HG03442 (cell line): ENCODE results near the gene PCDHB4.
"Not testable (repeated sequence)": the region's sequence is repeated elsewhere in the genome, so short reads cannot be mapped to it uniquely, and the experiment has no call there.

Source experiments
- ATAC-seq: cut with Tn5 transposase; IDR thresholded peaks from one replicate; pipeline ENCODE4 v1.9.1; 2021; ENCODE audit warnings: mild to moderate bottlenecking, moderate library complexity; ENCODE audit not compliant: unreplicated experiment

Gene PCDHB4

DNA sequence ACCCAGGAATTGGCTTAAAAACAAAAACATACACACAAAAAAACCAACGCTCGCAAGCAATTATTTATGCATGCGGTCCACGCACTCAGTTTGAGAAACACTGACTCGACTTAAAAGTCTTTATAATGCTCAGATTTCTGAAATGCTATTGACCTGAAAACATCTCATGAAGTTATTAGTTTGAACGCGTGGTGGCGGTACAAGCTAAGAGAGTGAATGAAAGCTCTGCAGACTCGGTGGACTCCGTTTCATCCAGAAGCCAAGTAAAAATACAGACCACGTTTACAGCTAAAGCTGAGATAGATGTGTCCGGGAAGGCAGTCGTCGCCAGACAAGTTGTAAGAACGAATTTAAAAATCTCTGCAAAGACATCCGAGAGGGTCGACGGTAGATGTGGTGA is 28.2 kb downstream of the PCDHB4 start, which contains the start of gene PCDHB6:
Gene PCDHB6 (plus strand): TSS at position 246 of the 400 bp plus-strand sequence. CDS start 201 bp downstream, outside the sequence.
- no peak for ATAC-seq

DNA sequence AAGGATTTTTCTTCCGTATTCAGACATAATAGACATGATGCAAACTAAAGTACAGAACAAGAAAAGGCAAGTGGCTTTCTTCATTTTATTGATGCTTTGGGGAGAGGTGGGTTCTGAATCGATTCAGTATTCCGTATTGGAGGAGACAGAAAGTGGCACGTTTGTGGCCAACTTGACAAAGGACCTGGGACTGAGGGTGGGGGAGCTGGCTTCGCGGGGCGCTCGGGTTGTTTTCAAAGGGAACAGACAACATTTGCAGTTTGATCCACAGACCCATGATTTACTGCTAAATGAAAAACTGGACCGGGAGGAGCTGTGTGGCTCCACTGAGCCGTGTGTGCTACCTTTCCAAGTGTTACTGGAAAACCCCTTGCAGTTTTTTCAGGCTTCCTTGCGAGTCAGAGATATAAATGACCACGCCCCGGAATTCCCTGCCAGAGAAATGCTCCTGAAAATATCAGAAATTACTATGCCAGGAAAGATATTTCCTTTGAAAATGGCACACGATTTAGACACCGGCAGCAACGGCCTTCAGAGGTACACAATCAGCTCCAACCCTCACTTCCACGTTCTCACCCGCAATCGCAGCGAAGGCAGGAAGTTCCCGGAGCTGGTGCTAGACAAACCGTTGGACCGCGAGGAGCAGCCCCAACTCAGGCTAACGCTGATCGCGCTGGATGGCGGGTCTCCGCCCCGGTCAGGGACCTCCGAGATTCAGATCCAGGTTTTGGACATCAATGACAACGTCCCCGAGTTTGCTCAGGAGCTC is 28.8 kb downstream of the PCDHB4 start:
- no peak for ATAC-seq

- no peak for ATAC-seq
These were observed 29.3 kb downstream of the PCDHB4 start for GRCh38 chr5:141150993-141151325.

DNA sequence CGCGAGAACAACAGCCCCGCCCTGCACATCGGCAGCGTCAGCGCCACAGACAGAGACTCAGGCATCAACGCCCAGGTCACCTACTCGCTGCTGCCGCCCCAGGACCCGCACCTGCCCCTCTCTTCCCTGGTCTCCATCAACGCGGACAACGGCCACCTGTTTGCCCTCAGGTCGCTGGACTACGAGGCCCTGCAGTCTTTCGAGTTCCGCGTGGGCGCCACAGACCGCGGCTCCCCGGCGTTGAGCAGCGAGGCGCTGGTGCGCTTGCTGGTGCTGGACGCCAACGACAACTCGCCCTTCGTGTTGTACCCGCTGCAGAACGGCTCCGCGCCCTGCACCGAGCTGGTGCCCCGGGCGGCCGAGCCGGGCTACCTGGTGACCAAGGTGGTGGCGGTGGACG is 30.0 kb downstream of the PCDHB4 start:
- ATAC-seq, result not testable (repeated sequence)

DNA sequence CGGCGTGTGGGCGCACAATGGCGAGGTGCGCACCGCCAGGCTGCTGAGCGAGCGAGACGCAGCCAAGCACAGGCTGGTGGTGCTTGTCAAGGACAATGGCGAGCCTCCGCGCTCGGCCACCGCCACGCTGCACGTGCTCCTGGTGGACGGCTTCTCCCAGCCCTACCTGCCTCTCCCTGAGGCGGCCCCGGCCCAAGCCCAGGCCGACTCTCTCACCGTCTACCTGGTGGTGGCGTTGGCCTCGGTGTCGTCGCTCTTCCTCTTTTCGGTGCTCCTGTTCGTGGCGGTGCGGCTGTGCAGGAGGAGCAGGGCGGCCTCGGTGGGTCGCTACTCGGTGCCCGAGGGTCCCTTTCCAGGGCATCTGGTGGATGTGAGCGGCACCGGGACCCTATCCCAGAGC is 30.5 kb downstream of the PCDHB4 start:
- not testable (repeated sequence) for ATAC-seq

- no peak for ATAC-seq
These were observed 34.1 kb downstream of the PCDHB4 start for GRCh38 chr5:141155540-141156374.

DNA sequence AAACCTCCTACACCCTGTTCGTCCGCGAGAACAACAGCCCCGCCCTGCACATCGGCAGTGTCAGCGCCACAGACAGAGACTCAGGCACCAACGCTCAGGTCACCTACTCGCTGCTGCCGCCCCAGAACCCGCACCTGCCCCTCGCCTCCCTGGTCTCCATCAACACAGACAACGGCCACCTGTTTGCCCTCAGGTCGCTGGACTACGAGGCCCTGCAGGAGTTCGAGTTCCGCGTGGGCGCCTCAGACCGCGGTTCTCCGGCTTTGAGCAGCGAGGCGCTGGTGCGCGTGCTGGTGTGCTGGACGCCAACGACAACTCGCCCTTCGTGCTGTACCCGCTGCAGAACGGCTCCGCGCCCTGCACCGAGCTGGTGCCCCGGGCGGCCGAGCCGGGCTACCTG is 35.7 kb downstream of the PCDHB4 start:
- ATAC-seq, result not testable (repeated sequence)

GRCh38 chr5:141157901-141158300 is 36.3 kb downstream of the PCDHB4 start:
- not testable (repeated sequence) for ATAC-seq

DNA sequence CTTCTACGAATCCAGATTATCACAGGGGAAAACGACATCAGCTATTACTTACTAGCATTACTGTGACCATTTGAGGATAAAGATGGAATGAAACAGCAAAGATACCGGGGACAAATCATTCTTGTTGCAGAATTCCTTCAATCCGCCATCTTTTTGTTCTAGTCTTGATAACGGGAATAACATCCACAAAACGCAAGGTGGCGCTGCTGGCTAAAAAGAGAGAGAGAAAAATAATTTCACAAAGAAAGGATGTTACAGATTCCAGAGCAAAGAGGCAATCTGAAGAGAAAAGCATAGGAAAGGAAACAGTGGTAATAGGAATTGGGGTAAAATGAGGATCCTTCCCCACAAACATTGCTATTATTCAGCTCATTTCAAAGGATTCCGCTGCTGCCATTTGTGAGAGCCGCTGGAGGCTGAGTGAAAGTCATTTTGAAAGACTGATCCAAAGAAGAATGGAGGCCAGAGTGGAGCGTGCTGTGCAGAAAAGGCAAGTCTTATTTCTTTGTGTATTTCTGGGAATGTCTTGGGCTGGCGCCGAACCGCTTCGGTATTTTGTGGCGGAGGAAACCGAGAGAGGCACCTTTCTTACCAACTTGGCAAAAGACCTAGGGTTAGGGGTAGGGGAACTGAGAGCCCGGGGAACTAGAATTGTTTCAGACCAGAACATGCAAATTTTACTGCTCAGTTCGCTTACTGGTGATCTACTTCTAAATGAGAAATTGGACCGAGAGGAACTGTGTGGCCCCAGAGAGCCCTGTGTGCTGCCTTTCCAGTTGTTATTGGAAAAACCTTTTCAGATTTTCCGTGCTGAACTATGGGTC is 51.0 kb downstream of the PCDHB4 start, which contains the start of gene PCDHB7:
Gene PCDHB7 (plus strand): TSS at position 264 of the 824 bp plus-strand sequence. CDS start 192 bp downstream, at position 456.
- no peak for ATAC-seq

DNA sequence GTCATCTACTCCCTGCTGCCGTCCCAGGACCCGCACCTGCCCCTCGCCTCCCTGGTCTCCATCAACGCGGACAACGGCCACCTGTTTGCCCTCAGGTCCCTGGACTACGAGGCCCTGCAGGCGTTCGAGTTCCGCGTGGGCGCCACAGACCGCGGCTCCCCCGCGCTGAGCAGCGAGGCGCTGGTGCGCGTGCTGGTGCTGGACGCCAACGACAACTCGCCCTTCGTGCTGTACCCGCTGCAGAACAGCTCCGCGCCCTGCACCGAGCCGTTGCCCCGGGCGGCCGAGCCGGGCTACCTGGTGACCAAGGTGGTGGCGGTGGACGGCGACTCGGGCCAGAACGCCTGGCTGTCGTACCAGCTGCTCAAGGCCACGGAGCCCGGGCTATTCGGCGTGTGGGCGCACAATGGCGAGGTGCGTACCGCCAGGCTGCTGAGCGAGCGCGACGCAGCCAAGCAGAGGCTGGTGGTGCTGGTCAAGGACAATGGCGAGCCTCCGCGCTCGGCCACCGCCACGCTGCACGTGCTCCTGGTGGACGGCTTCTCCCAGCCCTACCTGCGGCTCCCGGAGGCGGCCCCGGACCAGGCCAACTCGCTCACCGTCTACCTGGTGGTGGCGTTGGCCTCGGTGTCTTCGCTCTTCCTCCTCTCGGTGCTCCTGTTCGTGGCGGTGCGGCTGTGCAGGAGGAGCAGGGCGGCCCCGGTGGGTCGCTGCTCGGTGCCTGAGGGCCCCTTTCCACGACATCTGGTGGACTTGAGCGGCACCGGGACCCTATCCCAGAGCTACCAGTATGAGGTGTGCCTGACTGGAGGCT is 52.9 kb downstream of the PCDHB4 start:
- ATAC-seq, result not testable (repeated sequence)
